Fibroblast of mammary gland (primary cell): ENCODE data around the gene SNAPC1.

Experiments
- DNase-seq: peaks from one replicate; pipeline ENCODE4 v3.0.0-alpha.2; 2010; ENCODE audit warnings: low read depth
- H3K4me3 ChIP-seq: 2 replicates; pipeline ENCODE4 v1.5.1; 2011; ENCODE audit warnings: low read depth, mild to moderate bottlenecking, low read length, moderate library complexity; ENCODE audit not compliant: control insufficient read depth
- TF ChIP-seq, protein P1 (sequence below): conservative IDR thresholded peaks from 2 replicates; pipeline ENCODE4 v1.5.1; 2011; ENCODE audit warnings: low read depth, low read length, inconsistent platforms; ENCODE audit not compliant: control insufficient read depth, insufficient read depth

Gene SNAPC1

DNA sequence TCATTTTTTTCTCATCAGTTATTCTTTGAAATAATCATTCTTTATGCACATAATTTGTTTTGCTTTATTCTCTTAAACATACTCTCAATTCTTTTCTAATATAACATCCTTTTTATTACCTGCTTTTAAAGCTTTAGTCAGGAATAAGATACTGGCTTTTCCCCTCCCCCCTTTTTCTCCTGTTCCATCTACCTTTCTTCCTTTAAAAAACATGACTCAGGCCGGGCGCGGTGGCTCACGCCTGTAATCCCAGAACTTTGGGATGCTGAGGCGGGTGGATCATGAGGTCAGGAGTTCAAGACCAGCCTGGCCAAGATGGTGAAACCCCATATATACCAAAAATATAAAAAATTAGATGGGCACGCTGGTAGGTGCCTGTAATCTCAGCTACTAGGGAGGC, 41.5 kb upstream of the SNAPC1 start:
- no peak overlapping the region for H3K4me3 ChIP-seq
- TF ChIP-seq, protein P1, sequence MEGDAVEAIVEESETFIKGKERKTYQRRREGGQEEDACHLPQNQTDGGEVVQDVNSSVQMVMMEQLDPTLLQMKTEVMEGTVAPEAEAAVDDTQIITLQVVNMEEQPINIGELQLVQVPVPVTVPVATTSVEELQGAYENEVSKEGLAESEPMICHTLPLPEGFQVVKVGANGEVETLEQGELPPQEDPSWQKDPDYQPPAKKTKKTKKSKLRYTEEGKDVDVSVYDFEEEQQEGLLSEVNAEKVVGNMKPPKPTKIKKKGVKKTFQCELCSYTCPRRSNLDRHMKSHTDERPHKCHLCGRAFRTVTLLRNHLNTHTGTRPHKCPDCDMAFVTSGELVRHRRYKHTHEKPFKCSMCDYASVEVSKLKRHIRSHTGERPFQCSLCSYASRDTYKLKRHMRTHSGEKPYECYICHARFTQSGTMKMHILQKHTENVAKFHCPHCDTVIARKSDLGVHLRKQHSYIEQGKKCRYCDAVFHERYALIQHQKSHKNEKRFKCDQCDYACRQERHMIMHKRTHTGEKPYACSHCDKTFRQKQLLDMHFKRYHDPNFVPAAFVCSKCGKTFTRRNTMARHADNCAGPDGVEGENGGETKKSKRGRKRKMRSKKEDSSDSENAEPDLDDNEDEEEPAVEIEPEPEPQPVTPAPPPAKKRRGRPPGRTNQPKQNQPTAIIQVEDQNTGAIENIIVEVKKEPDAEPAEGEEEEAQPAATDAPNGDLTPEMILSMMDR, result no peak
- DNase-seq, result no peak

DNA sequence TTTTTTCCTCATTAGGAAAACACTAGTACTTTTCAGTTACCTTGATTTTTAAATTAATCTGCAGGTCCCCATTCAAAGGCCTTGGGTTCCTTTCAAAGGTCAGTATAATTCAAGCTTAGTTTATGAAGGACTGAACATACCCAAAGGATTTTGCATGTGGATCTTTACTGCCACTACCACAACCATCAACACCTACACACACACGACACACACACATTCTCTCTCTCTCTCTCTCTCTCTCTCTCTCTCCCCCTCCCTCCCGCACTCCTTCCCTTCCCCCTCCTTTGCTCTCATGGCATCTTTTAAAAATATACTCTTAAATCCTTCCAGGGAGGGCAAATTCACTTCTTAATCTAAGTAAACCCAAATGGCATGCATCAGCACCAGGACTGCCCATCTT, 38.1 kb upstream of the SNAPC1 start:
- TF ChIP-seq, protein P1, result no peak
- no peak overlapping the region for H3K4me3 ChIP-seq
- DNase-seq, result no peak

DNA sequence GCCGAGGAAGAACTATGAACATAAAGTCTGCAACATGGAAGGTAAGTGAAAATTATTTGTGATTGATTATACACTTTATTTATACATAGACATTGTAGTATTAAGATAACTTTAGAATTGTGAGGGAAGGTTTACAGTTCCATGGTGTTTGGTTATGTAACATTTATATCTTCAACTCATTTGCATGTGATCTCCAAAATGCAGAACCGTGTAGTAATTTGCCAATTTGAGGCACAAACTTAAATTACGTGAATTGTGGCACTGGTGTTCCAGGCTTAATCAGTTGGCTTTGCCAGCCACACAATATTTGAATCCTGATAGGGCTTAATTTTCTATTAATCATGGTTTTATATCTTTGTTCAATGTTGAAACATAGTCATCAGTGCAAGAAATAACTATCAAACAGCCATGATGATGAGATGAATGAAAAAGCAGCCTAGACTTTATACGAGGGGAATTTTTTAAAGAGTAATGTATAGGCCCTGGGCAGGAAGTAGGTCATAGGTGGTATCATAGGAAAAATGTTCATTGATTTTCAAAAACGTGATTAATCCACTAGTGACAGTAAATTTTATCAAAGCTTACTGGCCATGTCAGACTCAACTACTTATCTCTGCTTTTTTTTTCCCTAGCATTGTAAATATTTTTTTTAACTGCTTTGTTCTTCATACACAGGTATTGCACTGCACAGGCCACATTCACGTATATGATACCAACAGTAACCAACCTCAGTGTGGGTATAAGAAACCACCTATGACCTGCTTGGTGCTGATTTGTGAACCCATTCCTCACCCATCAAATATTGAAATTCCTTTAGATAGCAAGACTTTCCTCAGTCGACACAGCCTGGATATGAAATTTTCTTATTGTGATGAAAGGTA, 35.2 kb upstream of the SNAPC1 start:
- no peak for DNase-seq
- H3K4me3 ChIP-seq, result no peak overlapping the region
- TF ChIP-seq, protein P1, result no peak

DNA sequence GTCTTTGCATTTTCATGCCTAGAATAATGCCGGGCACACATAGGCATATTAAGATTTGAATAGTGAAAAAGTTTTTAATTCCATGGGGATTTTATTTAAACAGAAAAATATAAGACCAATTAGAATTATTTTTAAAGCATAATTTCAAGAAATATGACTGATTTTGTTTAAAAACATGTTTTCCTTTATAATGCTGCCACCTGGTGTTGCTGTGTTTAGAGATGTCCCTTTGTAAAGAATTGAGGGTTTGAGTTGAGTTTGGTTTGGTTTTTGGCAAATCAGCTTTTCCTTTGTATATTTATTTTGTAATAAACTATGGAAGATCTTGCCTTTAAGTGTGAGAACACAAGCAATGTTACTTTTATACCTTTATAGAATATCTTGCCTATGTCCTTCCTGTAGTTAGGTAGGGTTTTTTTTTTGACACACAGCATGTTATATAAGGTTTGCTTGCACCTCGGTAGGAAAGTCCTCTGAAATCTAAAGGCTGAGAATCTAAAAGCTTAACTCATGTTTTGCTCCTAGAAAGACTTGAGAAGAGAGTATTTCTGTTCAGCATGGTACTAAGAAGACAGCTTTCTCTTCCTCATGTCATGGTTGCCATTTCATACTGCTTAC, 31.4 kb upstream of the SNAPC1 start:
- no peak overlapping the region for H3K4me3 ChIP-seq
- no peak for DNase-seq
- TF ChIP-seq, protein P1, result peak; percentile 22

DNA sequence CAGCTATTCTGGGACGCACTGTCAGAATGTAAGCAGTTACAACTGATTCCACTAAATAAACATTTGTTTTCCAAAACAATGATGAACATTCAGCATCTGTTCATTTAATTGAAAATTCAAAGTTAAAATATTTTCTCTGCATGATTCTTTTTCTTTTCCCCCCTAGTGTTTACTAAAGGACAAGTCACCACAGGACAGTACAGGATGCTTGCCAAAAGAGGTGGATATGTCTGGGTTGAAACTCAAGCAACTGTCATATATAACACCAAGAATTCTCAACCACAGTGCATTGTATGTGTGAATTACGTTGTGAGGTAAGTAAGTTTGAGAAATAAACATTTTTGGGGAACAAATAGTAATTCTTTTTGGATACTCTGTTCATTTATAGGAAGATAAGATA, 28.2 kb upstream of the SNAPC1 start:
- no peak overlapping the region for H3K4me3 ChIP-seq
- no peak for DNase-seq
- TF ChIP-seq, protein P1, result no peak

DNA sequence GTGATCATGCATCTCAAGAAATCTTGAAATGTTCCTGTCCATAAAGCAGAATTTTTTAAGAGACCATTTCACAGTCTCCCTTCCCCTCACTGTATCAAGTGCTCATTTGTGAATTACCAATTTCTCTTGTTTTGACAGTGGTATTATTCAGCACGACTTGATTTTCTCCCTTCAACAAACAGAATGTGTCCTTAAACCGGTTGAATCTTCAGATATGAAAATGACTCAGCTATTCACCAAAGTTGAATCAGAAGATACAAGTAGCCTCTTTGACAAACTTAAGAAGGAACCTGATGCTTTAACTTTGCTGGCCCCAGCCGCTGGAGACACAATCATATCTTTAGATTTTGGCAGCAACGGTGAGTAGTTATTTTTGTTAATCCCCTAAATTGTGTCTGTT, 25.5 kb upstream of the SNAPC1 start:
- DNase-seq, result no peak
- no peak overlapping the region for H3K4me3 ChIP-seq
- TF ChIP-seq, protein P1, result no peak

DNA sequence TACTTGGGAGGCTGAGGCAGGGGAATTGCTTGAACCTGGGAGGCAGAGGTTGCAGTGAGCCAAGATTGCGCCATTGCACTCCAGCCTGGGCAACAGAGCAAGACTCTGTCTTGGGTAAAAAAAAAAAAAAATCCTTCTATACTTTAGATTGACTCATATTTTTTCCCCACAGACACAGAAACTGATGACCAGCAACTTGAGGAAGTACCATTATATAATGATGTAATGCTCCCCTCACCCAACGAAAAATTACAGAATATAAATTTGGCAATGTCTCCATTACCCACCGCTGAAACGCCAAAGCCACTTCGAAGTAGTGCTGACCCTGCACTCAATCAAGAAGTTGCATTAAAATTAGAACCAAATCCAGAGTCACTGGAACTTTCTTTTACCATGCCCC, 24.3 kb upstream of the SNAPC1 start:
- TF ChIP-seq, protein P1, result no peak

More for the DNA sequence above, 24.3 kb upstream of the SNAPC1 start:
- DNase-seq, result no peak
- no peak overlapping the region for H3K4me3 ChIP-seq
